ENCODE results near the gene TCP11L2.
A peak's percentile ranks its signal among the peaks of the same experiment; 100 is the strongest.
"Not testable (repeated sequence)": the region's sequence is repeated elsewhere in the genome, so short reads cannot be mapped to it uniquely, and the experiment has no call there.

TCP11L2 gene

DNA sequence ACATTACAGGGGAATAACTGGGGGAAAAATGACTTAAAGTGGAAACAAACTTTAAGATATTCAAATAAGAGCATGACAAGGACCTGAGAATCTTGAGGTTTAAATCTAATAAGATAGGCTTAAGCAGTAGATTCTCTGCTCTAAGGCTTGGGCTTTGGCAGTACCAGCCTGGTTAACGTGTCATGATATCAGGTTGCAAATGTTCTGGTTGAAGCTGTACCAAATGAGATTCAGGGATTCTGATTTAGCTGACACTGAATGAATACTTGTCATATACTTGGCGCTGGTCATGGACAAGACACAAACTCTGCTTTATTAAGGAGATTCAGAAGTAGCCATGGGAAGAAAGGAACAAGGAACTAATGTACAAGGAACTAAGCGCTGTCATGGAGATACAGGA is 6.1 kb downstream of the TCP11L2 start:
- no peak for DNase-seq

DNA sequence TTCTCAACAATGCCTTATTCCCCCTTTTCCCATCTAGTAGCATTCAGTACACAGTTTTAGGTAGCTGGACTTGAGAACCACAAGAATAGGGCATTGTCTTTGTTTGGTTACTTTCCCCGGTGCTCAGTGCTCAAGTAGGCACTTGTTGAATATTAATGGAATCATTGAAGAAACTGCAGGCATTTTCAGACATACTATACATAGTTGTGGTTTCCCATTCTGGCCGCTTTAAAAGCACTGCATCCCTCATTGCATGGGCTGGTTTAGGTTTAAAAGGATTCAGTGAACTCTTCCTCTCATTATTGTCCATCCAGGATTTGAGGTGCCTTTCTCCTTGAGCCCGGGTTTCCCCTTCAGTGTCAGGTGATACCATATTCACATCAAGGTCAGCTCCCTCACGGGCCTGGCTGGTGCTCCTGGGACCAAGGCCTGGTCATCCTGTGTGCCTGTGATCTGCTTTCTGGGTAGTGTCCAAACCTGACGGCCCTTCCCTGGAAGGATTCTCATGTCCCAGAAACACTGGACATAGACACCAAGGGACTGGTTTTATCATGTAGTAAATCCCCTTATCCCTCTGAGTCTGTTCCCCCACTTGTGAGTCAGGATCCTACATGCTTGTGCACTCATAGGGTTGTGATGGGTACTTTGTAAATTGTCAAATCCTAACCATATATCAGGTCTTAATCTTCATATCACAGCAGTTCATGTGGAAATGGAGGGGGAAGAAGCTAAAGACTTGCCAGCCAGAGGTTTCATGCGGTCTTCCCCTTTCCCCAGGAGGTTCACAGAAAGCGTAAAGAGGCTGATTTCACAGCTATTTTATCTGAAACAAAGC is 7.4 kb downstream of the TCP11L2 start:
- DNase-seq: peak; percentile 71

DNA sequence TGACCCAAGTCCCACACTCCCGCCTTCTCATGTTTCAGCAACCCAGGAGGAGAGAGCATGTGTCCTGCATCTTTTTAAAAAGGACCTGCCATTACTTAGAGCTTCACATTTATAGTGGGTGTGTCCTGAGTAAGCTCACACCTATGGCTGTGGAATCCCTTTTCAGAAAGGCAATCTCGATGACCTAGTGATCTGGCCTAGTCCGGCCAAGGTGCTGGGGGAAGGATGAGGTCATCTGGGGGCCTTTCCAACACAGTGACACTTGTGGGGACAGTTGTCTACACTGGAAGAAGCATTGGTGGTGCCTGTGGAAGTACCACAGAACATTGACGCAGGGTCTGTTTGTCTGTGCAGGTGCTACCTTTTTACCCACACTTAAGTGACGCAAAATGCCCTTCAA is 8.2 kb downstream of the TCP11L2 start:
- DNase-seq: no peak

DNA sequence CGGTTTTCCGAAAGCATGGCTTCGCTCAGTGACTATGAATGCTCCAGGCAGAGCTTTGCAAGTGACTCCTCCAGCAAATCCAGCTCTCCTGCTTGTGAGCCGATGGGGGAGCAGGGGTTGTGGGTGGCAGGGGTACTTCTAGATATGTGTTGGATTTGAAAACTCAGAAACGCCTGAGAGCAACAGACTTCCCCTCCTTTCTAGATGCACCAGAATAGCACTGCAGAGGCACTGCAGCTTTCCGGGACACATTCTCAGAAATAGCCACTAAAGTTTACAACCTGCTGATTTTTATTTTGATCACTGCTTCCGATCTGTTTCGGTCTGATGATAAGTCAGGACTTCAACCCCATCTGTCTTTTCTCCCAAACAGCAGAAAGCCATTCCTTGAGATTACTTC is 8.6 kb downstream of the TCP11L2 start:
- no peak for DNase-seq

DNA sequence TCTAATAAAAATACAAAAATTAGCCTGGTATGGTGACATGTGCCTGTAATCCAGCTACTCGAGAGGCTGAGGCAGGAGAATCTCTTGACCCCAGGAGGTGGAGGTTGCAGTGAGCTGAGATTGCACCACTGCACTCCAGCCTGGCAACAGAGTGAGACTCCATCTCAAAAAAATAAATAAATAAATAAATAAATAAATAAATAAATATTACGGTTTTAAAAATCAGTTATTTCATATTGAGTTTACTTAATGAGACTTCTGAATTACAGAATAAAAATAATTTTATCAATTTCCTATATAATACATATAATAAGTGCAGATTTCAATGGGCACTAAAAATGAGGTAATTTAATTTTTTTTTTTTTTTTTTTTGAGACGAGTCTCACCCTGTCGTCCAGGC is 10.9 kb downstream of the TCP11L2 start:
- DNase-seq: not testable (repeated sequence)

DNA sequence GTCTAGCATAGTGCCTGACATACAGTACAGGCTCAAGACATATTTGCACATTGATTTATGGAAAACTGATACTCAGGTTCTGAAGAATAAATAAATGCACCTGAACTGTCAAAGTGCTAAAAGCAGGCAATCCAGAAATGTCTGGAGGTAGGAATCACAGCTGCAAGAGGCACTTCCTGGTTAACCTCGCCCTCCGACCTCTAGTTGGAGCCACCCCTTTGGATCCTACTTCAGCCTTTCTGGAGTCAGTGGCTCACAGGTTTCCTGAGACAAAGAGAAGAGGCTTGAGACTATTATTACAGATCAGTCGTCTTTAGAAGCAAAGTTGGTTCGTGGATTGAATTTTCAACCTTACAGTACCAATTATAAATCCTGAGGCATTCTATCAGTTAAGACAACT is 13.0 kb downstream of the TCP11L2 start:
- no peak for DNase-seq

DNA sequence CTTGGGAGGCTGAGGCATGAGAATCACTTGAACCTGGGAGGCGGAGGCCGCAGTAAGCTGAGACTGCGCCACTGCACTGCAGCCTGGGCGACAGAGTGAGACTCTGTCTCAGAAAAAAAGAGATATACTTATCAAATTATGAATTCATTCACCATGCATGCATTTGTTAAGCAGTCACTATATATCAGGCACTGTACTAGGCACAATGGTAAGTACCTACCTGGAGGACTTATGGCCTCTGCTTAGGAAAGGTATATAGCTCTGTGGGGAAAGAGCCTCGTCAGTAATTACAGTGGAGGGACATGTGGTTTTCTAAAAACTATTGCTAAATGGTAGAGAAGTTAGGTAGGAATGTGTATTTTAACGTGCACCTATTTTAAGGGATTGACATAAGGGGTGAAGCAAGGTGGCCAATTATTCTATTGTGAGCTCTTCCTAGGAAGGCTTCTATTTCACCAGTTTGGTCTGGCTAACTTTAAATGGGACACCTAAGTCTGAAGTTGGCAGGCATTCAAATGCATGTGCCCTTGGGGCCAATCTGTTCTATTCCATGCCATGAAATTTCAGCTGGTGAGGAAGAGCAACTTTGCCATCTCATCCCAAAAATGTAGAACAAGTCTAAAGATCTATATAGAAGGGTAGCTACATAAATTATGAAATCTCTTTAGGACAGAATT is 15.0 kb downstream of the TCP11L2 start:
- no peak for DNase-seq

DNA sequence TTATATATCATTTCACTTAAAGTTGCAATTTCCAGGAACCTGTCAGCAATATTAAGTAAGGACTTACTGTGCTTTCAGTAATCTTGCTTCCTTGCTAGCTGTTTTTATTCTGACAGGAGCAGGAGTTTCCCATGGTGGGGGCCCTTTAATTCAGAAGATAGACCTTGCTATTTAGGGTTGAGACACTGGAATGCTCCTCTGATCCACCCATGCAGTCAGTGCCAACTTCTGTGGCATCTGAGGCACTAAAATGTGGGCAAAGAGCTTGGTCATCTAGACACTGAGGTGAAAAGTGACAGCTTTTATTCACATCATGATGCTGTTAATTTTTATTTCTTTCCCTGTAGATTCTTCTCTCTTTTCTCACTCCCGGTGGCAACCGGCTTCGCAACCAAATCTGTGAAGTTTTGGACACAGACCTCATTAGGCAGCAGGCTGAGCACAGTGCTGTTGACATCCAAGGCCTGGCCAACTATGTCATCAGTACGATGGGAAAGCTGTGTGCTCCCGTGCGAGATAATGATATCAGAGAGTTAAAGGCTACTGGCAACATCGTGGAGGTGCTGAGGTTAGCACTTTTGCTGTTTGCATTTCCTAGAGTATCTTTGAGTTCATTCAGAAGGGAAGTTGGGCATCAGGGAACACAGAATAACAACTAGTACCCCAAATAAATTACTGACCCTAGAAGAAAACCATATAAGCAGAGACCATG is 18.8 kb downstream of the TCP11L2 start:
- no peak for DNase-seq

DNA sequence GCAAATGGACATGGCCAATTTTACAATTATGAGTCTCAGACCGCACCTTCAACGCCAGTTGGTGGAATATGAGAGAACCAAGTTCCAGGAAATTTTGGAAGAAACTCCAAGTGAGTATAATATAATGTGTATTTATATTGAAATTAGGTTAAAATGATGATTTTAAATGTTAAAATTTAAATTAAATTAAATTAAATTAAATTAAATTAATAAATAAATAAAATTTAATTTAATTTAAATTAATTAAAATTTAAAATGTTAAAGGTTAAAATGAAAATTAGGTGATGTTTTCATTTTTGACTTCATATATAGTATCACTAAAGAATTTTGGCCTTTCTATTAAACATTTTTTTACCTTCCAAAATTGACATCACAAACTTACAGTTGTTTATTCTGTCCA is 21.0 kb downstream of the TCP11L2 start:
- no peak for DNase-seq

DNA sequence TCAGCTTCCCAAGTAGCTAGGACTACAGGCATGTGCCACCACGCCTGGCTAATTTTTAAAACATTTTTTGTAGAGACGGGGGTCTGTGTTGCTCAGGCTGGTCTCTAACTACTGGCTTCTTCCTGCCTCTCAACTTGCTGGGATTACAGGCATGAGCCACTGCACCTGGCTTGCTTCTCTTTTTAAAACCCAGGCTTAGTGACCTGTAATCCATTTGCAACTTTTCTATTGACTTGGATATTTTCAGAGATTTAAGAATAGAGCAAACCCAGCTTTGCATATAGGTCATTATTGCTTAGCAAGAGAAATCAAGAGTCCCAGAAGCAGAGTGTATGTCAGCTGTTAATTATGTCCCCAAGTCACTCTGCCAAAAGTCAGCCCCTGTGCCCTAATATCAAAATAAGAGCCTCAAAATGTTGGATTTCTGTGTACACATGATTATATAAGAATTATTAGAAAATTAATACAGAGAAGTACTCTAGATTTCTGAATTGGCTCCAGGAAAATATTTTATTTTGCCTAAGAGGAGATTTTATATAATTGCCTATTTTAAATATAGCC is 24.9 kb downstream of the TCP11L2 start:
- no peak for DNase-seq

DNA sequence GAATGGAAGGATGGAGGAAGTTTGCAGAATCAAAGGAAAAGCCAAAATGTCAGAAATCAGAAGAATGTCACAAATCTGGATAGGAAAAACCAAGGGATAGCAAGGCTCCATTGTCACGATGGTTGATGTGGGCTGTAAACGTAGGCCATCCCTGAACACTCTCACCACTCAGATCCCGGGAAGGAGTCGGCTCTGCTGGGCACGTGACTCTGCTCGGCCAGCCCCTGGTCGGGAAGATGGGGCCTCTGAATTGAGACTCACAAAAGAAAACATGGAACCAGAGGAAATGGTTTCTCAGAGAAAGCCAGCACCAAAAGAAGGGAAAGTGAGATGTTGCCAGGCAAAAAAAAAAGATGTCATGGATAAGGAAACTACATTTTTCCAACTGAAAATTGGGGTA is 26.2 kb downstream of the TCP11L2 start:
- no peak for DNase-seq

DNA sequence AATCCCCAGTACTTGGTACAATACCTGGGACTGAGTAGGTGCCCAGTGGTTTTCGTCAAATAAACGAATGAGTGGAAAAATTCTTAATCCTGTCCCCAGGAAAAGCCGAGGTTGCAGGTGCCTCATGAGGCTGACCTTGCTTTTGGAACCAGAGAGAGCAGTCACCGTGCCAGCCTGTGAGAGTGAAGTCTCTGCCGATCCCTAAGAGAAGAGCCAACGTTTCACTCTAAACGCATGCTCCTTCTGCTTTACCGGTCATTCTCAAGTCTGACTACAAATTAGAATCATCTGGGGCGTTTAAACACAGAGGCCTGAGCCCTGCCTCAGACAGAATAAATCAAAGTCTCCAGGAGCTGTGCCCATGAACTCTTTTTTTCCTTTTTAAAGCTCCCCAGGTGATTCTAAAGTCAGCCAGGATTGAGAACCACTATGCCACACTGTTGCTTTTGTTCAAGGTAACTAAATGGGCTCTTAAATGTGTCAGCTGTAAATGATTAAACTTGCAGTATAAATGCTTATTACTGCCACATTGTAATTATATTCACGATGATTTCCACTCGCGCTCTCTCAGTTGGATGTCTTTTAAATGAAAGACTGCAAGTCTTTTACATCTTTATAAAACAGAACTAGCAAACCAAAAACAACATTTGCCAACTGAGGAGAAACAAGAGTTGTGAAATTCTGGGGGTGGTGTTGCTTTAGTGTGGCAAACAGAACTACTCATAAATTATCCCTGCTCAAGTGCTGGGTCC is 26.9 kb downstream of the TCP11L2 start:
- no peak for DNase-seq

DNA sequence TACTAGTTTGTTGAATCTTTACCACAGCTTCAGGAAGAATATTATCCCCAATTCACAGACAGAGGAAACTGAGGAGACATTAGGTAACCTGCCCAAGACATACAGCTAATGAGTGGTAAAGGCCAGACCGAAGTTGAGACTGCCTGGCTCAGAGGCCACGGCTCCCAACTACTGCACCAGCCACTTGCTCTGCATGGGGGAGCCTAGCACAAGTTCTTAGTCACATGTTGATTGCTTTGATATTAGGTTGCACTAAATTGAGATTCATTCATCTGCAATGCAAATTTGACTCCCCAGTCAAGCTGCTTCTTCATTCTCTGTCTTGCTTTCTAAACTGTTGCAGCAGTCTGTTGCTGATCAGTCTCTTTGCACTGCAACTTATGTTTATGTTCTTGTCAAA is 29.1 kb downstream of the TCP11L2 start:
- no peak for DNase-seq

DNA sequence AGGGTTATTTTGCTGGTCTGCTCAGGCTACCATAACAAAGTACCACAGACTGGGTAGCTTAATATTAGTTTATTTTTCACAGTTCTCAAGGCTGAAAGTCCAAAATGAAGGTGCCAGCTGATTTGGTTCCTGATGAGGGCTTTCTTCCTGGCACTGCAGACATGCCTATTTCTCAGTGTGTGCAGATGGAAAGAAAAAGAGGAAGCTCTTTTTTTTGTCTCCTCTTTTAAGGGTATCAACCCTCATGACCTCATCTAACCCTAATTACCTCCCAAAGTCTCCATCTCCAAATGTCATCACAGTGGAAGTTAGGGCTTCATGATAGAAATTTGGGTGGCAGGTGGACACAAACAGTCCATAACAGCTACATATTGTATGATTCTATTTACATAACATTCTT is 30.0 kb downstream of the TCP11L2 start:
- DNase-seq: no peak

DNA sequence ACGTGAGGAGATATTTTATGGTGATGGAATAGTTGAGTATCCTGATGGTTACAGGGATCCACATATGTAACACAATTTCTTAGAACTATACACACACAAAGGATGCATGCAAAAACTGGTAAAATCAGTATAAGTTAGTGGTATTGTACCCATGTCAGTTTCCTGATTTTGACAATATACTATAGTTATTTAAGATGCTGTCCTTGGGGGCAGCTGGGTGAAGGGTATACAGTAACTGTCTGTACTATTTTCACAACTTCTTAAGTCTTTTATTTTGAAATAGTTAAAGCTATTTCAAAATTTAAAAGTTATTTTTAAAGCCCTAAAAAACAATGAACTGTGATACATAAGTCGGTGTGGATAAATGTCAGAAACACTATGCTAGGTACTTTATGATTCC is 30.5 kb downstream of the TCP11L2 start:
- DNase-seq: no peak

DNA sequence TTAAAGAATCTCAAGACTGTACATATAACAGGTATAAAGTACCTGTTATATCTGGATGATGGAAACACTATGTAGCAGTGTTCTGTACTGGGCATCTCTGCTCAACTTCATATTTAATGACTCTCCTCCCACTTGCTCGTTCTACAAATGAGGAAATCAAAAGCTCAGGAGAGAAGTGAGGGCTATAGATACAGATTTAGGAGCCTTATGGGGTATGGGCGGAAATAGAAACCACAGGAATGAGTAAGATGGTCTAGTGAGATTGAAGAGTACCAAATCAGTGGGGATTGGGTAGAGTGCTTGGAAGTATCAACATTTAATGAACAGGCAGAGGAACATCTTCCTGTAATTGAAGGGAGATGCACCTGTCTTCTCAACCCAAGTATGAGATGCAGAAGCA is 31.2 kb downstream of the TCP11L2 start:
- no peak for DNase-seq

DNA sequence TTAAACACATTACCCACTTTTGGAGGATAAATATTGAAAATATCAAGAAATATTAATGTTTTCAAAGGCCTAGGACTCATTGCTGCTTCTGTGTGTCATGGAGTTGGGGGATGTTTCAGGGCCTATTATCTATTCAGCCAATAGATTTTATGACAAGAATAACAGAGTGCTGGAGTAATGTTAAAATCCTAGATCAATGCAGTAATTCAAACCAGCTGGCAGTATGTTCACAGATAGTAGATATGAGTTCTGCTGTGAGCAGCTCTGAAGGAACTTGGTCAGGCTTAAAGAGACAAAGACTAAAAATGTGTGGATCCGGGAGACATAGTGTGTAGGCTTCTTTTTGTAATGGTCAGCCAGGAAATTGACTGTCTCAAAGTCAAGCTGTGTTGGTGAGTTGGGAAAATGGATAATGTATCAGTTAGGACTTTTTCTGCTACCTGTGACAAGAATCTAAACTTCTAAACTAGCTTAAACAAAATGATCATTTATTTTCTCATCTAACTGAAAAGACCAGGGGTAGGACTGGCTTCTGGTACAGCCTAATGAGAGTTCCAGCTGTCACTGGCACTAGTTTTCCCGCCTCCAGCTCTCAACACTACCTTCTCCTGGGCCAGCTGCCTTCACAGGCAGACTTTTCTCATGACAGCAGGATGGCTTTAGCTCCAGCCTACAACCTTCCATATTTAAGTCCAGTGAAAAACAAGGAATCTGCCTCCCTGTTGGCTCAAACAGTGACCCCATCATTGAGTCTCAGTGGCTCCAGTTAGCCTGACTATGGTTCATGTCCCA is 38.7 kb downstream of the TCP11L2 start:
- no peak for DNase-seq

DNA sequence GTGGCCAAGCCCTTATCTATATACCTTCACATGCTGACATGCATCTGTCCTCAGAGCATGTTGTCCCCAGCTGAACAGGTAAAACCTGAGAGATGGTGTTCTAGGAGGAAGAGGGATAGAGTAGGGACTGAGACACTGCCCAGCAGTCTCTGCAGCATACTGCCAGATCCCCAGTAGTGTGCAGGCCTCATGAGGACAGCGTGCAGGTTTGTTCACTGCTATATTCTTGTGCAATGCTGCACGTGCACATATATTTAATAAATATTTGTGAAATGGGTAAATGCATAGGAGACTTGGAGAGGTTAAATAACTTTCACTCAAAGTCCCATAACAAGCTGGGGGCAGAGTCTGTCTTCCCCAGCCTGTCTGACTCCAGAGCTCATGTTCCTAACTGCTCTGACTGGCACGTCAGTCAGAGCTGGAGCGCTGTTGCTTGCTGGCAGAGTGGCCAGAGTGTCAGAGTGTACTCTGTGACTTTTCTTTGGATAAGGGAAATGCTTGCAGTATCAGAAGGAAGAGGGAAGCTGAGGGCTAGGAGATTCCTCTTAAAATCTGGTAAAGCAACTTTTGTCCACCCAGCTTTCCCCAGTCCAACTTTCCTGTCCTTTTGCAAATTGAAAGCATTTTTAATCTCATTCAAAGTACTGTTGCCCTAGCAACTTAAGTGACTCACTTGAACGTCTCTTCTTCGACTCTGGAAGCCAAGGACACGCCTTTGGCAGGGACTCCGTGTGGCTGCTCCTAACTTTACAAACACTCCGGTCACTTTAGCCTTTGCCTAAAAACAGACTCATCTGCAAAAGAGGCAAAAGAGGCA is 40.1 kb downstream of the TCP11L2 start:
- peak; percentile 64 for DNase-seq

DNA sequence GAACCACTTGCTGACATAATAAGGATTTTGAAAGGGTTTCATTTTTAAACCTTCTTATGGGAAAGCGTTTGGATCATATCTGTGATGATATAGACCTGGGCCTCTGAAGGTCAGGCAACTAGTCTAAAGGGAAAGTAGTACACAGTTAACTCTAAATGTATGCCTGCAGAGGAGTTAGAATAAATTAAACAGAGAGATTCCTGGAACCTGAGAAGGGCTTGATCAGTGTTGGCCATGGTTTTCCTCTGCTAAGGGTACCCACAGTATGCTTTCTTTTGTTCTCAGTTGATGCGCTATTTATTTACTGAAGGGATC is 40.6 kb downstream of the TCP11L2 start:
- DNase-seq: no peak

DNA sequence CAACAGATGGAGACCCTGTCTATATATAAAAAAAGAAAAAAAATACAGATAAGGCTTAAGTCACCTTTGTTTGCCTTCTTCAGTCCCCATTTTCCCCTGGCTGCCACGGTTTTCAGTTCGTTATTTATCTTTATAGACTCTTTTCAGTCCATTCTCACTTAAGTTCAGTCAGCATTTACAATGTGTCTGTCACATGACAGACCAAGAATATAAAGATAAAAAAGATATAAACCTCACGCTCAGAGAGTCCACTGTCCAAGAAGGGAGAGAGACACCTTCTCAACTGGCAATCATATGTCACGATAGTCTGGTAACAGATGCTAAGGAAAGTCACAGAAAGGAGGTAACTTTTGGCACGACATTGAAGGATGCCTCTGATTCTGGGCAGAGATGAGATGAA is 41.6 kb downstream of the TCP11L2 start:
- DNase-seq: no peak

DNA sequence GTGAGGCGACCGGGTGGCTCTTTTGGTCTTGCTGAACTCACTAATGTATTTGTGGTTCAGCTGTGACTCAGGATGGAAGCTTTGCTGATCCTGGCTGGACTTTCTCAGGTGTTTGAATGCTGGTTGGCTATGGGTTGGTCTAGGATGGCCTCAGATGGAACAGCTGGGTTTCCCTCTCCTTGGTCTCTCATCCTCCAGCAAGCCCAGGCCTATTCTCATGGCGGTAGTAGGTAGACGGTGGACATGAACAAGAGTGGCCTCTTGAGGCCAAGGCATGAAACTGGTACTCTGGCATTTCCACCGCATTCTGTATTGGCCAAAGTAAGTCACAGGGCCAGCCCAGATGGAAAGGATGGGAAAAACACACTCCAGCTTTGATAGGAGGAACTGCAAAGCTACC is 43.2 kb downstream of the TCP11L2 start:
- peak; percentile 66 for DNase-seq
